A673 (cell line): Measurements from ENCODE around the gene CNPY1. TPM values are rescaled to one million over a fixed set of nuclear protein-coding genes. Genes with fewer than 3 reads are reported as not detected.
"Not testable (repeated sequence)": the region's sequence is repeated elsewhere in the genome, so short reads cannot be mapped to it uniquely, and the experiment has no call there.

Experiments used
- BruUV-seq: library from RNA; stranded (reverse); fragments of 400-500 nt; replicated peaks from 2 replicates; lab custom pipeline; 2021; lab: Mats Ljungman, UMichigan
- CTCF ChIA-PET: fragments of 300-600 bp; sonication (Branson Sonifier 250); formaldehyde crosslinking; loops from one replicate; lab custom pipeline; 2022; ENCODE audit warnings: antibody characterized with exemption; lab: Charles Lee
- POLR2A ChIA-PET: fragments of 300-600 bp; sonication (Branson Sonifier 250); formaldehyde crosslinking; loops from one replicate; lab custom pipeline; 2022; ENCODE audit warnings: antibody characterized with exemption; ENCODE audit not compliant: low non-redundant PET; lab: Charles Lee
- DNase-seq: peaks from one replicate; pipeline ENCODE4 v3.0.0-alpha.2; 2015; ENCODE audit warnings: low spot score
- H3K27ac ChIP-seq: fragments of 200-600 bp; sonication (generic); 2 replicates; pipeline ENCODE4 v1.5.1; 2016; ENCODE audit warnings: mixed run types, low read depth, mild to moderate bottlenecking, mixed read lengths, antibody characterized with exemption, low read length; ENCODE audit not compliant: poor library complexity, severe bottlenecking
- H3K27me3 ChIP-seq: fragments of 200-600 bp; sonication (generic); replicated peaks from 2 replicates; pipeline ENCODE4 v1.6.1; 2017; ENCODE audit warnings: mixed run types, low read depth, mild to moderate bottlenecking, mixed read lengths, antibody characterized with exemption, low read length; ENCODE audit not compliant: insufficient read depth, poor library complexity
- H3K36me3 ChIP-seq: fragments of 200-600 bp; sonication (generic); 2 replicates; pipeline ENCODE4 v1.6.1; 2016; ENCODE audit warnings: mixed run types, mild to moderate bottlenecking, mixed read lengths, antibody characterized with exemption, low read length; ENCODE audit not compliant: insufficient read depth, poor library complexity, severe bottlenecking
- H3K4me1 ChIP-seq: fragments of 200-600 bp; sonication (generic); 2 replicates; pipeline ENCODE4 v1.6.1; 2017; ENCODE audit warnings: mixed run types, mild to moderate bottlenecking, mixed read lengths, antibody characterized with exemption, low read length; ENCODE audit not compliant: insufficient read depth, poor library complexity, severe bottlenecking
- H3K4me3 ChIP-seq: fragments of 200-600 bp; sonication (generic); 2 replicates; pipeline ENCODE4 v1.5.1; 2016; ENCODE audit warnings: low read depth, mixed run types, mild to moderate bottlenecking, mixed read lengths, low read length; ENCODE audit not compliant: poor library complexity, severe bottlenecking
- H3K9me3 ChIP-seq: fragments of 200-600 bp; sonication (generic); 2 replicates; pipeline ENCODE4 v1.6.1; 2016; ENCODE audit warnings: mixed run types, low read depth, mild to moderate bottlenecking, mixed read lengths, antibody characterized with exemption, low read length; ENCODE audit not compliant: poor library complexity, severe bottlenecking
- CTCF ChIP-seq: fragments of 300-800, 200-600 bp; sonication (generic); conservative IDR thresholded peaks from 2 replicates; pipeline ENCODE4 v1.5.1; 2017; ENCODE audit warnings: low read depth, mild to moderate bottlenecking, antibody characterized with exemption, low read length, moderate library complexity, mixed read lengths
- EZH2 ChIP-seq: fragments of 200-600 bp; sonication (generic); IDR thresholded peaks from 2 replicates; pipeline ENCODE4 v1.6.1; 2017; ENCODE audit warnings: borderline replicate concordance, low read depth, mild to moderate bottlenecking, mixed read lengths, antibody characterized with exemption, low read length; ENCODE audit not compliant: poor library complexity, severe bottlenecking
- intact Hi-C: fragments of 100-400 bp; cut with micrococcal nuclease; formaldehyde crosslinking; loops from one replicate; pipeline ENCODE4 v1.10.0; 2022; ENCODE audit not compliant: unreplicated experiment
- total RNA-seq: library from RNA; stranded (reverse); gene quantifications from 2 replicates; pipeline ENCODE4 v1.2.3, GENCODE V29; 2021

CNPY1 gene
- total RNA-seq, 1 experiment from 2014 or later: not detected

GRCh38 chr7:155521743-155522398 is 24.5 kb downstream of the CNPY1 start:
- CTCF ChIA-PET: no interaction called here

GRCh38 chr7:155521007-155521742 is 25.2 kb downstream of the CNPY1 start:
- no TSS peak for BruUV-seq
- intact Hi-C loops: no loop called here

More at GRCh38 chr7:155521743-155522398, 24.5 kb downstream of the CNPY1 start:
- Histone ChIP-seq H3K27ac (no peak overlapping the region), H3K4me1 (no peaks in the 10 kb centered on the region), H3K27me3 (peaks cover 69% of the 10 kb centered on the region), H3K36me3 (no peaks in the 10 kb centered on the region), H3K9me3 (no peaks in the 10 kb centered on the region), H3K4me3 (no peak overlapping the region)
- intact Hi-C loops: no loop called here
- TF ChIP-seq CTCF (no peak), EZH2 (no peak)
- BruUV-seq: no TSS peak
- POLR2A ChIA-PET: no interaction called here
- no peak for DNase-seq

GRCh38 chr7:155520114-155520513 is 26.2 kb downstream of the CNPY1 start:
- Histone ChIP-seq H3K36me3 (no peaks in the 10 kb centered on the region), H3K27ac (no peak overlapping the region), H3K4me3 (no peak overlapping the region), H3K9me3 (no peaks in the 10 kb centered on the region), H3K4me1 (no peaks in the 10 kb centered on the region), H3K27me3 (peaks cover 73% of the 10 kb centered on the region)
- BruUV-seq: no TSS peak
- ChIA-PET POLR2A (no interaction called here), CTCF (no interaction called here)
- no peak for DNase-seq
- TF ChIP-seq CTCF (no peak), EZH2 (no peak)
- intact Hi-C loops: no loop called here

More at GRCh38 chr7:155521007-155521742, 25.2 kb downstream of the CNPY1 start:
- H3K27ac ChIP-seq: no peak overlapping the region
- ChIA-PET CTCF (no interaction called here), POLR2A (no interaction called here)
- DNase-seq: no peak
- H3K27me3 ChIP-seq: peaks cover 69% of the 10 kb centered on the region
- no peak for TF ChIP-seq CTCF
- TF ChIP-seq EZH2: no peak
- H3K36me3 ChIP-seq: no peaks in the 10 kb centered on the region
- no peaks in the 10 kb centered on the region for H3K4me1 ChIP-seq
- no peaks in the 10 kb centered on the region for H3K9me3 ChIP-seq
- H3K4me3 ChIP-seq: no peak overlapping the region

GRCh38 chr7:155519358-155519757 is 27.0 kb downstream of the CNPY1 start:
- H3K27ac ChIP-seq, H3K4me3 ChIP-seq, H3K9me3 ChIP-seq, POLR2A ChIA-PET, BruUV-seq, H3K4me1 ChIP-seq, H3K36me3 ChIP-seq, CTCF ChIA-PET, DNase-seq, intact Hi-C loops: not testable (repeated sequence)
- H3K27me3 ChIP-seq: peaks cover 71% of the 10 kb centered on the region
